ENCODE results near the gene HDAC4. TPM values are rescaled to one million over a fixed set of nuclear protein-coding genes. Genes with fewer than 3 reads are reported as not detected.
A peak's percentile ranks its signal among the peaks of the same experiment; 100 is the strongest.

Gene HDAC4
- total and polyA plus RNA-seq, 2 of the 8 experiments (the other 6 are each of a cell fraction or from before 2014, with no cell fraction given): 15.4 to 31.5 TPM

GRCh38 chr2:239358062-239358754, 42.6 kb downstream of the HDAC4 start:
- Histone ChIP-seq H2AFZ (ENCODE audit: low read length) (no peak overlapping the region), H3K9me3 (ENCODE audit: insufficient read depth in 2 of 2, low read depth in 1 of 2, low read length in 1 of 2) (peaks cover 0 to 5% of the 10 kb centered on the region in 2 experiments; a peak in 1 of 4 replicates), H3K4me3 (ENCODE audit: extremely low read depth in 1 of 4, insufficient read depth in 2 of 4, low read depth in 3 of 4, low read length in 4 of 4) (no peak overlapping the region), H2BK15ac (ENCODE audit: low read length) (no peak overlapping the region), H4K20me1 (replicated peaks in 1 of 2; ENCODE audit: control insufficient read depth in 1 of 2, insufficient read depth in 2 of 2, low read length in 2 of 2) (peaks cover 13 to 15% of the 10 kb centered on the region in 2 experiments), H3K79me1 (ENCODE audit: low read depth, low read length) (peaks cover 12% of the 10 kb centered on the region), H4K5ac (ENCODE audit: insufficient read length, low read depth, low read length) (no peak overlapping the region), H3K4ac (replicated peaks; ENCODE audit: insufficient read length, low read depth, low read length) (no peak overlapping the region), H3K9ac (replicated peaks in 1 of 4; ENCODE audit: extremely low read depth in 1 of 4, low read depth in 3 of 4, low read length in 3 of 4) (no peak overlapping the region), H3K79me2 (ENCODE audit: control insufficient read depth in 1 of 2, insufficient read depth in 2 of 2, low read length in 2 of 2) (peaks cover 0 to 87% of the 10 kb centered on the region in 2 experiments; a peak in 3 of 4 replicates), H2BK5ac (ENCODE audit: low read depth, low read length) (no peak overlapping the region), H3K23me2 (ENCODE audit: low read depth, low read length) (no peaks in the 10 kb centered on the region), H3K36me3 (ENCODE audit: control insufficient read depth in 2 of 4, insufficient read depth in 4 of 4, low read length in 3 of 4) (peaks cover 0 to 6% (median 0%) of the 10 kb centered on the region in 4 experiments; a peak in 1 of 8 replicates), H3K27ac (ENCODE audit: low read depth, low read length) (no peak overlapping the region), H2BK120ac (replicated peaks; ENCODE audit: low read depth, low read length) (no peak overlapping the region), H3K14ac (ENCODE audit: insufficient read length) (no peak overlapping the region), H3K18ac (ENCODE audit: extremely low read depth, low read length) (no peak overlapping the region), H4K91ac (replicated peaks; ENCODE audit: insufficient read length, low read length) (no peak overlapping the region), H3K27me3 (replicated peaks in 1 of 4; ENCODE audit: control insufficient read depth in 3 of 4, extremely low read depth in 1 of 4, insufficient read depth in 3 of 4, low read length in 3 of 4) (no peaks in the 10 kb centered on the region), H4K8ac (ENCODE audit: extremely low read depth, insufficient read depth, low read length) (no peak overlapping the region), H3K56ac (replicated peaks; ENCODE audit: insufficient read length, low read depth, low read length) (no peak overlapping the region), H3K4me2 (ENCODE audit: insufficient read depth in 1 of 2, low read depth in 2 of 2, low read length in 2 of 2) (no peak overlapping the region), H3K4me1 (replicated peaks in 1 of 4; ENCODE audit: control insufficient read depth in 3 of 4, insufficient read depth in 4 of 4, low read length in 3 of 4) (peaks cover 0 to 6% (median 3%) of the 10 kb centered on the region in 4 experiments; a peak in 5 of 7 replicates), H3K23ac (ENCODE audit: insufficient read length) (no peak overlapping the region), H2BK12ac (ENCODE audit: low read depth, low read length) (no peak overlapping the region), H2AK5ac (ENCODE audit: low read depth, low read length) (peak overlapping the region; percentile 92; the same call in 1 of the 2 replicates), H2BK20ac (ENCODE audit: low read length) (no peak overlapping the region)
- no peak for DNase-seq (ENCODE audit: low read depth in 1 of 2, low spot score in 2 of 2)
- ChIA-PET CTCF (ENCODE audit: partially characterized antibody) (interaction anchor here (1.3 to 1.4 kb wide), 3 partner anchors 11 to 633 kb away, joined by 3 to 5 read pairs (median 4); no protein-coding TSS in a partner anchor), POLR2A (ENCODE audit: partially characterized antibody) (no interaction called here)
- no peak for TF ChIP-seq FOSL1 (IDR thresholded peaks at IDR 0.05; ENCODE audit: insufficient read depth, low read depth, low read length)
- peak in 1 of 3 experiments; percentile 7; a peak in 1 of 4 replicates for TF ChIP-seq CTCF (IDR thresholded peaks at IDR 0.05; ENCODE audit: control extremely low read depth in 1 of 3, insufficient read depth in 1 of 3, low read depth in 1 of 3, low read length in 3 of 3)
- TF ChIP-seq RAD21 (IDR thresholded peaks at IDR 0.05 in 1 of 2, conservative IDR thresholded peaks at IDR 0.05 in 1 of 2; ENCODE audit: low read depth in 2 of 2, low read length in 2 of 2): peak in 1 of 2 experiments; percentile 11; a peak in 1 of 4 replicates
- TF ChIP-seq TEAD4 (IDR thresholded peaks at IDR 0.05; ENCODE audit: low read depth, low read length): no peak
- WGBS, 2 experiments (ENCODE audit: extremely low coverage in 1 of 2, insufficient coverage in 1 of 2, insufficient read length in 1 of 2, insufficient replicate concordance in 2 of 2, low coverage in 1 of 2, low lambda C conversion rate in 2 of 2, missing lambda C conversion rate in 1 of 2): 88% methylated on average over 18 of the region's 18 CpGs; no CpG with 5 or more reads in 1 of the 2 experiments
- no peak for FAIRE-seq

Measured in H1 (cell line).